Measurements from ENCODE around the gene SH2D1B.

Gene SH2D1B

GRCh38 chr1:162381941-162382750 lies 29.8 kb downstream of the SH2D1B start:
- no peak for DNase-seq (ENCODE audit: low read depth)

- peak; percentile 58 for DNase-seq (ENCODE audit: low read depth)
Measured at GRCh38 chr1:162381383-162381782, 30.6 kb downstream of the SH2D1B start, which contains the start of gene C1orf226. Gene C1orf226 (plus strand): TSS chr1:162381728. CDS start chr1:162381902, 174 bp downstream.

DNA sequence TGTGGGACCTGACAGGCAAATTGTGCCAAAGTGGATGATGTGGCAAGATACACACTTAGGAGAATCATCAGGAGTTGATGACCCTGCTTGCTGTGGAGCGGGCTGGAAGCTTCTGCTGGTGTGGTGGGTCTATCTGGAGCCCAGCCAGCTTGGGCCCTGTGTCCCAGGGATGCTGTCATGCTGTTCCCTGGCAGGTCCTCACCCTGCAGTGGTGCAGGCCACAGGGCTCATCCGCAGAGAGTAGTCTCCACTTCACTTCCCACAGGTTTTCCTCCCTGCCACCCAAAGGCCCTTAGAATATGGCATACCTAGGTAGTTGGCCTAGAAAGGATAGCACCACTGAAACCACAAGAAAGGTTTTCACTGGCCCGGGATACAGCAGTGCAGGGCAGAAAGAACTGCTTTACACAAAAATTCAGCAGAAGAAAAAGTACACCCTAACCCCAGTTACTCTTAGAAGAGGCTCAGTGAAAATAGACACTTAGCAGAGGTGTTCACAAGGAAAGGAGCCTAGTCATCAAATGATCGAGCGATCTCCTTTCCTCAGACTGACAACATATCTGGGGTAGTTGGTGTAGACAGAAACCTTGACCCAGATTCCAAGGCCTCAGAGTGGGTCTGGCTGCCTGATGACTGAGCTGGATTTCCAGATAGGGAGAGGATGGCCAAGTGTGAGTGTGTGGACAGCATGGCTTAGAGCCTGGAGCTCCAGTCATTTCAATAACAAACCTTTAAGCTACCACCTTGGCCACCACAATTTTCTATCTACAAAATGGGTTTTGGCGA lies 31.7 kb downstream of the SH2D1B start:
- DNase-seq (ENCODE audit: low read depth): no peak

DNA sequence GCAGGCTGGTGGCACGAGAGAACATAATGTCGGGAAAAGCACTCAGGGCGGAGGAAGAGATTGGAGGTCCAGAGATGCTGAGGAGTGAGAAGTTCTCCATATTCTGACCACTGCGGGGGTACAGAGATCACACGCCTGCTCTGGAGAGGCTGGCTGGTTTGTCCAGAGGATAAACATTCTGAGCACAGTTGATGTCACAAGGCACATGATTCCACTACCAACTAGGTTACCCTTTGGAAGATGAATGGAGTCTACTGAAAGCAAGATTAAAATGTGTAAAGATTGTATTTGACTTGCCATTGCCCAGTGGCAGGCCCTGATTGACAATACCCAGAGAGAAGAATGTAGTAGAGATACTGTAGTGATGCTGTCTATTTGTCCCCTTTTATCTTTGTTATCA lies 35.2 kb downstream of the SH2D1B start, which contains the start of gene SPATA46:
SPATA46 (minus strand) TSS at position 164 of the 400 bp plus-strand sequence; CDS start at position 100, 64 bp downstream.
- no peak for DNase-seq (ENCODE audit: low read depth)

DNA sequence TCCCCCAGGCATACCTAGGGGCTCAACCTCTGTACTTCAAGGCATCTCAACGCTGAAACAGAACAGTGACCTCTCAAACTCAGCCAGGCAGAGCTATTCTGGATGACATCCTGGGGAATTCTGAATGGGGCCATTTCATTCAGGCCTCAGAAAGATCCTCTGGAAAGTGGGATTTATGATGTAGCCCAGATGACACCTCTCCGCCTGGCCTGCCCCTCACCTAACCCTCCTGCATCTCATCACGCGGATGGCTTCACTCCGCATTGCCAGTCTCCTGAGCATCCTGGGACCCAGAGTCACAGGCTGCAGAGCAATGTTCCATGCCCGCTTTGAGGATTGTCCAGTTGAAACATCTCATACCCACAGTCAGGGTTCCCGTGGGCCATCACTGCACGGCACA lies 36.5 kb downstream of the SH2D1B start:
- no peak for DNase-seq (ENCODE audit: low read depth)

- no peak for DNase-seq (ENCODE audit: low read depth)
Measured at GRCh38 chr1:162374406-162374805, 37.5 kb downstream of the SH2D1B start.

DNA sequence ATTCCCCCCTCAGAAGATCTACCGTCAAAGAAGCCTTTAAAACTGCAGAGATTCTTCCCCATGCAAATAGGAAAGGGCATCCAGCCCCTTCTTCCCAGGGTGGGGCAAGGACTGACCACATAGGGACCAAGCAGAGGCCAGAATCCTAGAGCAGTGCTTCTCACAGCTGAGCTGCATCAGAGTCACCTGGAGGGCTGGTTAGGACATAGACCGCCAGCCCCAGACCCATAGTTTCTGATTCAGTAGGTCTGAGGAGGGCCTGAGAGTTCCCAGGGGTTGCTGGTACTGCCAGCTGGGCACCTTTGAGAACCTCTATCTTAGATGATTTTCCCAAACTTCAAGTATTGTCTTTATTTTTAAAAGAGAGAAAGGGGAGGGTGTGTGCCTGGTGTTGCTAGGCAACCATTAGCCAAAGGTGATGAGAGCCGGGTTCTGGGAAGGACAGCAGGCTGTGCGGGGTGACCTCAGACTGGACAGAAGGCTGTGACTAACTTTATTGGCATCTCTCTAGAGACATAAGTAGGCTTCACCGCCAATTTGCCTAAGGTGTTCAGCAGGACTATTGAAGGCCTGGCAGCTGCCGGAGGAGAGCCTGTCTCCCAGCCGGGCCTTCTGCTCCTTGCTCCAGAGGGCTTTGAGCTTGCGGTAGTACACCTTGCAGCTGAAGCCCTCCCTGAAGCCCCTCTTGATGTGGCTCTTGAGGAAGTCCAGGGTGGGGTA lies 38.2 kb downstream of the SH2D1B start:
- peak; percentile 92 for DNase-seq (ENCODE audit: low read depth)

DNA sequence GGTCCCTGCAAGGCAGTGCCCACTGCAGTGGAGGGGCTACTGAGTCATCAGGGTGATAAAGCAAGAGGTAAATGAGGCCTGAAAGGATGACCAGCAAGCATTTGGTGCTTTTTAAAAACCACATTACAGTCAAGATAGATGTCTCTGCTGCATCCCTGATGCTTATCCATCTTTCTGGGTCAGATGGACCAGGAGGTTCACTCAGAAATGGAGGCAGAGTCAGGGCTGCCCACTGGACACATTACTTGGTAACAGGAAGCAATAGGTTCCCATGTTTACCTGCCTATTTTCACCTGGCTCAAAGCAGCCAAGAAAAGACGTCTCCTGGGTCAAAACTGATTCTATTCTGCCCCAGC lies 38.9 kb downstream of the SH2D1B start:
- DNase-seq (ENCODE audit: low read depth): no peak

DNA sequence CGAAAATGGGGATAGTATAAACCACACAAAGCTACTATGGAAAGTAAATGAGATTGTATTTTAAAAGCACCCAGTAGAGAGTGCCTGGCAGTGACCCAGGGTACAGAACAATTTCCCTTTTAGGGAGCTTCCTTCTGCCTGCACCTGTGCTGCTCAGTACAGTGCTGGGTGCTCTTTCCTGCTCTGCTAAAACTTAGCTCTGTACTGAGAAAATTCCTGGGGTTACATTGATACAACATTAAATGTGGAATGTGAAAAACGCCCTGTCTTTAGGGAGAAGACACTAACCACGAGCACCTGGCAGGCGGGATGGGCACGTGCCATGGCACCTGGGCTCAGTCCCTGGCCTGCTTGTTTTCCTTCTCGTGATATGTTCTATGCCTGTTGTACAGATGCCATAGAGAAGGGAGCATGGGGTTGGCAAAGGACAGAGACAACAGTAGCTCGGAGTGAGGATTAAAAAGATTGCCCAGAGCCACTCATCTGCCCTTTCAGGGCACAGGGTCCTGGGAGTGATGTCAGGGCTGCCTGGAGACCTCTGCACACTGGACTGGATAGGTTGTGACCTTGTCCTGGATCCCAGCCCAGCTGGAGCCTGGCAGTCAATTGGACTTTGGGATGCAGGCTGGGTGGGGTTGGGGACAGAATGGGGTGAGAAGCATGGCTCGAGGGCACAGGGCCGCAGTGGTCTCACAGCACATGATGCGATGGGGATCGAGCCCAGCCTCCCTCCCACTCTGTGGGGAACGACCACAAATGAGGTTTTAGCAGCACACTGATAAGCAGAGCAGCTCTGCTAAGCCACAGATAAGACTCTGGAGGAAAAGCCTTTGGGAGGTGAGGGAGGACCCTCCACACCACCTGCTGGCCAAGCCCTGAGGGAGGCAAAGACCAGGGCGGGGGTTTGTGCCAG lies 39.5 kb downstream of the SH2D1B start:
- no peak for DNase-seq (ENCODE audit: low read depth)

DNA sequence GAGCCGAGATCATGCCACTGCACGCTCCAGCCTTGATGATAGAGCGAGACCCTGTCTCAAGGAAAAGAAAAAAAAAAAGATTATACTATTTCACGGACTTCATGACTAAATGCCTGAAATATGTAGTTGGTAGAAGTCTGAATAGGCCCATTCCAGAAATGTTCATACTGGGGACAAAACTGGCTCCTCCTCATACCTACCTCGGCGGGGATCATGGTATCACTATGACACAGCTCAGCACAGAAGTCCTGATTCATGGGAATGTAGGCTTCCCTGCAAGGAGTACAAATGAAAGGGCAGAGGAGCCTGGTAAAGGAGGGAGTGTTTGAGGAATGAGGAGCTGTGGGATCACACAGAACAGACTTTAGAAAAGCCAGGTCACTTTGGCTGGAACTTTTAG lies 40.3 kb downstream of the SH2D1B start:
- DNase-seq (ENCODE audit: low read depth): peak; percentile 68

DNA sequence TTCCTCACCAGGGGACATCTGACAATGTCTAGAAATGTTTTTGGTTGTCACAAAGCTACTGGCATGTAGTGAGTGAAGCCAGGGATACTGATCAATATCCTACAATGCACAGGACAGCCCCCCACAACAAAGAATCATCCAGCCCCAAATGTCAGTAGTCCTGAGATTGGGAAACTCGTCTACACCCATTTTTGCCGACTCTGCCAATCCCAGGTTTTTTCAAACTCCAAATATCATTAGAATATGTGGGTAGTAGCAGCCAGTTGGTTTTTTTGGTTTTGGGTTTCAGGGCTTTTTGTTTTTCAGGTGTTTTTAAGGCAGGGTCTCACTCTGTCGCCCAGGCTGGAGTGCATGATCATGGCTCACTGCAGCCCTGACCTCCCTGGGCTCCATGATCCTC lies 41.2 kb downstream of the SH2D1B start:
- no peak for DNase-seq (ENCODE audit: low read depth)

- no peak for DNase-seq (ENCODE audit: low read depth)
Measured at GRCh38 chr1:162370161-162370560, 41.8 kb downstream of the SH2D1B start.

DNA sequence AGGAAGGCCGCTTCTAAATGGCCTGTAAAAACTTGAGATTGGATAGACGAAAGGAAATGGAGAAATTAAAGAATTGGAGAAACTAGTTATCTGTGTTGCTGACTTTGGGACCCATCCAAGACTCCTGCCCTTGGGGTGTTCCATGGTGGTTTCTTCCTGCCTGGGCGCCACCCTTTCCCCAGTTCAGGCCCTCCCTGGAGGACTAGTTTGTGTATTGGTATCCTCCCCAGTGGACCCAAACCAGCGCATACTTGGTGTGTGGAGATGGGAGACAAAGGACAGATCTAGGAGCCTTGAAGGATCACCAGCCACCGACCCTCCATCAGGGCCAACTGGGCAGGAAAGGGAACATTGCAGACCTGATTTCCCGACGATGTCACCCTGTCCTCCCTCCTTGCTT lies 42.4 kb downstream of the SH2D1B start:
- no peak for DNase-seq (ENCODE audit: low read depth)

GRCh38 chr1:162368451-162368850 lies 43.5 kb downstream of the SH2D1B start:
- no peak for DNase-seq (ENCODE audit: low read depth)

GRCh38 chr1:162367772-162368171 lies 44.2 kb downstream of the SH2D1B start:
- DNase-seq (ENCODE audit: low read depth): no peak

DNA sequence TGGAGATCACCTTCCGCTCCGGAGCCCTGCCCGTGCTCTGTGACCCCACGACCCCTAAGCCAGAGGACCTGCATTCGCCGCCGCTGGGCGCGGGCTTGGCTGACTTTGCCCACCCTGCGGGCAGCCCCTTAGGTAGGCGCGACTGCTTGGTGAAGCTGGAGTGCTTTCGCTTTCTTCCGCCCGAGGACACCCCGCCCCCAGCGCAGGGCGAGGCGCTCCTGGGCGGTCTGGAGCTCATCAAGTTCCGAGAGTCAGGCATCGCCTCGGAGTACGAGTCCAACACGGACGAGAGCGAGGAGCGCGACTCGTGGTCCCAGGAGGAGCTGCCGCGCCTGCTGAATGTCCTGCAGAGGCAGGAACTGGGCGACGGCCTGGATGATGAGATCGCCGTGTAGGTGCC lies 44.9 kb downstream of the SH2D1B start:
- DNase-seq (ENCODE audit: low read depth): peak; percentile 70

GRCh38 chr1:162366671-162367070 lies 45.3 kb downstream of the SH2D1B start:
- peak; percentile 43 for DNase-seq (ENCODE audit: low read depth)

- DNase-seq (ENCODE audit: low read depth): no peak
Measured at GRCh38 chr1:162366149-162366548, 45.8 kb downstream of the SH2D1B start.

GRCh38 chr1:162365284-162366020 lies 46.5 kb downstream of the SH2D1B start:
- DNase-seq (ENCODE audit: low read depth): no peak

- DNase-seq (ENCODE audit: low read depth): no peak
Measured at GRCh38 chr1:162364498-162364897, 47.4 kb downstream of the SH2D1B start.

- DNase-seq (ENCODE audit: low read depth): no peak
Measured at GRCh38 chr1:162363823-162364222, 48.1 kb downstream of the SH2D1B start.
